HG02973 (cell line): ENCODE measurements around the gene SYMPK.
"Not testable (repeated sequence)": the region's sequence is repeated elsewhere in the genome, so short reads cannot be mapped to it uniquely, and the experiment has no call there.

Source experiments
- ATAC-seq: cut with Tn5 transposase; IDR thresholded peaks from one replicate; pipeline ENCODE4 v1.9.1; 2021; ENCODE audit warnings: moderate library complexity; ENCODE audit not compliant: unreplicated experiment

The SYMPK gene

DNA sequence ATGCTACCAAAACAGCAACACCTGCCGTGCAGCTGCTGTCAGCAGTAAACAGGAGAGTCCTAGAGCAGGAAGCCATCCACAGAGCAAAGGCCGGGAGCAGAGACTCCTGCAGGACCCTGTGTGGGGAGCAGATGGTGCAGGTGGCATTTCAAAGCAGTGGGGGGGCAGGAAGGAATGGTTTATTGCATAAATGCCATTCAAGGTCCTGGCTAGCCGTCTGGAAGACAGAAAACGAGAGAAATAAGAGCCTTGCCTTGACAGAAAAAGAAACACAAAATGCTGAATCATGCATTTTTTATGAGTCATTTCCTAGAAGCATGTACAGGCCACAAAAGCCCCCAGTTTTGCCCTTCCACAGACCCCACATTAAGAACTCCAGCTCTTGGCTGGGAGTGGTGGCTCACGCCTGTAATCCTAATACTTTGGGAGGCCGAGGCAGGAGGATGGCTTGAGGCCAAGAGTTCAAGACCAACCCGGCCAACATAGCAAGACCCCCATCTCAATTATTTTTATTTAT lies 53.2 kb downstream of the SYMPK start:
- no peak for ATAC-seq

DNA sequence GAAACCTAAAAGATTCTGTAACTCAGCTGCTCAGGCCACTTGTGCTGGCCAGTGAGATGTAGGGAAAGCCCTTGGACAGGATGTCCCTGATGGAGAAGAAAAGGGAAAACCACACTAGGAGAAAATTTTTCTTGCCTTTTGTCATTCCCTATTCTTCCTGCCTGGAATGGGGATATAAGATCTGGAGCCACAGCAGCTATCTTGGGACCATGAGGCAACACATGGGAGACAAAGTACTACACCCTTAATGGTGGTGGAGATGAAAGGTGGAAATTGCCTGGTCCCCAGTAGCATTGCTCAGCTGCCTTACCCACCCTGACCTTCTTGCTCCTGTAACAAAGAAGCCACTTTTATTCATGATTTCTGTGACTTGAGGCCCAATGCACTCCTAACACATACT lies 57.2 kb downstream of the SYMPK start:
- no peak for ATAC-seq

DNA sequence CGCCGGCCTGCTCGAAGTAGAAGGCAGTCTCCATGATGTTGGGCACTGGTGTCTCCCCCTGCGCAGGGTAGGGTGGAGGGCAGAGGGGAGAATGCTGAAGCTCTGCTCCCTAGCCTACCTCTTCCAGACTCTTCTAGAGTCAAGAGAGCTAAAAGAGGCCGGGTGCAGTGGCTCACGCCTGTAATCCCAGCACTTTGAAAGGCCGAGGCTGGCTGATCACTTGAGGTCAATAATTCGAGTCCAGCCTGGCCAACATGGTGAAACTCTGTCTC lies 58.1 kb downstream of the SYMPK start:
- no peak for ATAC-seq

- no peak for ATAC-seq
These were observed 58.6 kb downstream of the SYMPK start for GRCh38 chr19:45804140-45804958.

GRCh38 chr19:45801603-45802175 lies 61.3 kb downstream of the SYMPK start:
- ATAC-seq = no peak

GRCh38 chr19:45800070-45800553 lies 62.8 kb downstream of the SYMPK start:
- no peak for ATAC-seq

DNA sequence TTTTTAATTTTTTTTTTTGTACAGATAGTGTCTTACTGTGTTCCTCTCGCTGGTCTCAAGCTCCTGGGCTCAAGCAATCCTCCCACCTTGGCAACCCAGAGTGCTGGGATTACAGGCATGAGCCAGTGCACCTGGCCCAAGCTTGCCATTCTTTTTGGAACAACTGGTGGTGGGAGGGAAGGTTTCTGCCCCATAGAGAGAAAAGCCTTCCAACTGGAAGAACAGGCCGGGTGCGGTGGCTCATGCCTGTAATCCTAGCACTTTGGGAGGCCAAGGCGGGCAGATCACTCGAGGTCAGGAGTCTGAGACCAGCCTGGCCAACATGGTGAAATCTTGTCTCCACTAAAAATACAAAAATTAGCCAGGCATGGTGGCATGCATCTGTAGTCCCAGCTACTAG lies 63.4 kb downstream of the SYMPK start:
- ATAC-seq = not testable (repeated sequence)

- no peak for ATAC-seq
These were observed 63.9 kb downstream of the SYMPK start for GRCh38 chr19:45798995-45799517.

DNA sequence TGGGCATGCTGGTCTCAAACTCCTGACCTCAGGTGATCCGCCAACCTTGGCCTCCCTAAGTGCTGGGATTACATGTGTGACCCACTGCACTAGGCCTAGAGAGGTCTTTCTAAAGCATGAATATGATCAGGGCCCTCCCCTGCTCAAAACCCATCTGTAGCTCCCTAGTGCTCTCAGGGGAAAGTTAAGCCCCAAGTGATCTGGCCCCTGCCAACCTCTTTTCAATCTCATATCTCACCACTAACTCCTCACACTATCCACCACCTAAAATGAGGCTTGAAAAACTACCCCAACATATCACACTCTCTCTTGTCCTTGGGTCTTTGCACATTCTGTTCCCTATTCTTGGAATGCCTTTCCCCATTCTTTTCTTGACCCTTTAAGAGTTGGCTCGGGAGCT lies 68.3 kb downstream of the SYMPK start:
- ATAC-seq = no peak

DNA sequence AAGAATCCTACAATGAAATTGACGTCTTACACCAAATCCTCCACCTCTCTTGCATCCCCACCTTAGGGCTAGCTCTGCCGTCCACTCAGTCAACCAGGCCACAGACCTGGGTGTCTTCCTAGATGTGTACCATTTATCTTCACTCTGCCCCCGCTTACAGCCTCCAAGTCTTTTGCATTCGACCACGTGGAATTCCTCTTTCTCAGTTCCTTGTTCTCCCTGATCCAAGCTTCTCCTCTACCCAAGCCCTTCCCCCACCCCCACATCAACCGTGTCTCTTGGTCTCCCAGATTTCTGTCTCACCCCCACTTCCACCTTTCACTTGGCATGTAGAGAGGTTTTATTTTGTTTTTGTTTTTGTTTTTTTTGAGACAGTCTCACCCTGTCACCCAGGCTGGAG lies 69.1 kb downstream of the SYMPK start:
- ATAC-seq = no peak

- no peak for ATAC-seq
These were observed 69.8 kb downstream of the SYMPK start for GRCh38 chr19:45793178-45793564.

DNA sequence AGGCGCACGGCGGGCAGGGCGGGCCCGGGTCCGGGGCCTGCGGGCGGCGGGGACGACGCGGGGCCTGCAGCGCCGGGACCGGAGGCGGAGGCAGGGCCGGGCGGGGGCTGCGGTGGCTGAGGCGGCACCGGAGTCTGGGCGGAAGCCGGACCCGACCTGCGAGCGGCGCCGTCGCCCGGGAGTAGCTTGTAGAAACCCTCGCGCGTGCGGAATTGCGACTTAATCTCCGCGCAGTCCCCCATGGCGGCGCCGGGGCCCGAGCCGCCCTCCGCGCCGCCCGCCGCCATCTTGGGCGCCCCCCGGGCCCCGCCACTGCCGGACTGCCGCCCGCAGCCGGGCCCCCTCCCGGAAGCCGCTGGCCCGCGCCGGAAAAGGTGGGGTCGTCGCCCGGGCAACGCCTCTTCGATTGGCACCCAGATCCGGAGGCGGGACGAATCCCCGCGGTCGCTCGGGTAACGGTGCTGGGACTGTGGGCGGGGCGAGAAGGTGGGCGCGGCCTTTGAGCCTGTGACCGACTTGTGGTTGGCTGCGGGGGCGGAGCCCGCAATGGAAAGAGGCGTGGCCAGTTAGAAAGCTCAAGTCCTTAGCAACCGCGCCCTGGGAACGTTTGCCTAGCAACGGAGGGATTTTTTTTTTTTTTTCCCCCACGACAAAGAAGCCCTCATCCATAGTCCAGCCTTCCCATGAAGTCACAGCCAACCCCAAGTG lies 70.3 kb downstream of the SYMPK start, which contains the start of gene DMWD:
DMWD (minus strand) TSS at position 376 of the 708 bp plus-strand sequence; CDS start at position 287, 89 bp downstream.
- ATAC-seq = peak; percentile 87

DNA sequence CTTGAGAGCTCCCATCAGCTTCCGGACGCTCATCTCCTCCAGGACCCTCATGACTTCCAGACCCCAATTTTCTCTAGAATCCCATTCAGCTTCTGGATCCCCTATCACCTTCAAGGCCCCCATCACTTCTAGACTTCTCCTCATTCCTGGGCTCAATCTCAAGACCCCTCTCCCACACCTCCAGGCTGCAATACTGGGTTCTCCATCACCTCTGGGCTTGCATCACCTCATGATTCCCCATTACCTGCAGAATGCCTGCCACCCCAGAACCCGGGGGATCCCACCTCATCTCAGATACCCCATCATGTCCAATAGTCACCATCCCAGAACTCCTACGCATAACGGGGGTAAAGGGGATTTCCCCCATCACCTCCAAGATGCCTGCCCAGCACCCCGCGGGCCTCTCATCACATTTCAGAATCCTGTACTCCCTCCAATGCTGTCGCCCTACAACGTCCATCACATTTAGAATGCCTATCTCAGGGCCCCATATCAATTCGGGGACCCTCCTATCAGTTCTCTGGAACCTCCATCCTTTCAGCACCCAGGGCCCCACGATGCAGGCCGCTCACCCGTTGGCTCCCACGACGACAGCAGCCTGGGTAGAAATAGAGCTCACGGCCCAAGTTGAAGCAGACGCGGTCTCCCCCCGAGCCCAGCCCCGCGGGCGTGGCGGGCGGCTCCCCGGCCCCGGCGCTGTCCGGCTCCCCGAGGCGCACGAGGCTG lies 71.0 kb downstream of the SYMPK start:
- no peak for ATAC-seq

DNA sequence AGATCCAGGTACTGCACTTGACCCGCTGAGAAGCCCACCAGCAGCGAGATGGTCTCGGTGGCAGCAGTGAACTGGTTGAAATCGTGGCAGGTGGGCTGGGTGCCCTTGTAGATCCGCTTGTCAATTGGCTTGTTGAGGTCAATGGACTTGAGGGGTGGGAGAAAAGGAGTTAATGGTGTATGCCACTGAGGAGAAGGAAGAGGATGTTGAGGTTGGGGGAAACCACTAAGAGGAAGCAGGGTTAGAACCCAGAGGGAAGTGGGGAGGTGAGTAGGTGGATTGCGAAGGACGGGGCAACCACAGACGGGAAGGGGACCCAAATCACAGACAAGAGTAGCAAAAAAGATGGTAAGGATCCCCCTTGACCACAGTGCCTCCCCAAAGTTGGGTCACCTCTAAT lies 72.0 kb downstream of the SYMPK start:
- ATAC-seq = no peak

DNA sequence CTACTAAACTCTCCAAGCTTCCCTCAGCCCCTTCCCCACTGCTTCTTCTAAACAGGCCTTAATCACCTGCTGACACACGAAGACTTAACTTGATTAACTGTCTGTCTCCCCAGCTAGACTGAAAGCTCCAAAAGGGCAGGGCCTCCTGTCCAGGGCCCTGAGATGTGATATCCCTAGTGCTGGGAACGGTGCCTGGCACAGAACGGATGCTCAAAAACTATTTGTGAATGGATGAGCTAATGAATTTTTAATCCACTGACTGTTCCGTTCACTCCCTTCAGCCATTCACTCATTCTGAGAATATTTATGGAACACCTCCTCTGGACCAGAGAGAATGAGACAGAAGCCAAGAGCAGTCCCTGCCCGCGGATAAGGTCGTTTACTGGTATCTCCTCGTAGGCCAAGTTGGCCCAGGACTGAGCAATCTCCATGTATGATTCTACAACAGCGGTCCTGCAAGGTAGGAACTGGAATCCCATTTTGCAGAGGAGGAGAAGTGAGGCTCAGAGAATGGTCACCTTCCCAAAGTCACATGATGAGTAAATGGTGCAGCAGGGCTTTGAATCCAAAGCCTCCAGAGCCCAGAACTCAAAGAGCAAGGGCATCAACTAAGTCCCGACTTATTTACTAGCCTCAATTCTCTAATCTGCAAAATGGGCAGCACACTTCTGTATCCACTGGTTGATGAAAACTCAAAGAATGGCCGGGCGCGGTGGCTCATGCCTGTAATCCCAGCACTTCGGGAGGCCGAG lies 73.7 kb downstream of the SYMPK start:
- ATAC-seq = no peak

- no peak for ATAC-seq
These were observed 76.4 kb downstream of the SYMPK start for GRCh38 chr19:45786533-45786894.

DNA sequence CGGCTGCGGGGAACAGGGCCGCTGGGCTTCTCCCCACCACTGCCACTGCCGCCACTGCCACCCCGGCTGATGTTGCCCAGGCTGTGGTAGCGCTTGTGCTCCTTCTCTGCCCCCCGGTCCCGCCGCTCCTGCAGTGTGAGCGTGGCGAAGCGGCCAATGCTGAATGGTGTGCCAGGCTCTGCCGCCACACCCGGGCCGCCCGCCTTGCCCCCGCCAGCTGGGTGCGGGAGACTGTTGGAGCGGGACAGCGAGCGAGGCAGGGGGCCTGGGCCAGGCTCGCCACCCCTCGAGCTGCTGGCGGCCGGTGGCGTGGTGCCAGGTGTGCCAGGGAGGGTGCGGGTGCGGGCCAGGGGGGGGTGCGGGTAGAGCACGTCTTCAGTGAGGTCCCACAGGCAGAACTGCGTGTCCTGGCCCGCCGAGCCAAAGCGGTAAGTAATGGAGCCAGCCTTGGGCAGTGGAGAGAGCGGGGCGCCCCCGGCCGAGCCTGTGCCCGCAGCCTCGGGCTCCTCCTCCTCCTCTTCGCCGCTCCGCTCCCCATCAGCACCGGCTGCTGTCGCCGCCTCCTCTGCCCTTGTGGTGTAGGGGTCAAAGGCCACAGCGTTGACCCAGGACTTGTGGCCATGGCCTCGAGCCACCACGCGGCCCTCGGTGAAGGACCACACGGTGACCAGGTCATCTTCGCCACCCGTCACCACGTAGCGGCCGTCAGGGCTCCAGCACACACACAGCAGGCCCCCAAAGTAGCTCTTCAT lies 77.0 kb downstream of the SYMPK start:
- no peak for ATAC-seq

DNA sequence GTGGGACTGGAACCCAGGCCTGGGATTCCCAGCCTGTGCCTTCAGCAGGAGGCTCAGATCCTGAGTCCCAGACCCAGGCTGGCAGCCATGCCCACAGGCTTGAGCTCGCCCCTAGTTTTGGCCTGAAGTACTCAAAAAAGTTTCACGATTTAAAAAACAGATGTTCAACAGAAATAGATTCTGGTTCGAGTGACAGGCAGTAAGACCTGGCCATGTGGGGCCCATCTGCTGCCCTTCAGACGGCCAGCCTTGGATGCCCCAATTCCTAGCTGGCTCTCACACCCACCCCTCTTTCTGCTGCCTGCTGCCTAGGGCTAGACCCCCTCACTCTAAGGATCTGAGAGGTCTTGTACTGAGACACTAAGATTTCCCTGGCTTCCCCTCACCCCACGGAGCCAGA lies 77.8 kb downstream of the SYMPK start:
- ATAC-seq = no peak

GRCh38 chr19:45784096-45784495 lies 78.9 kb downstream of the SYMPK start:
- no peak for ATAC-seq
